ENCODE results near the gene NKAIN2.

DNA sequence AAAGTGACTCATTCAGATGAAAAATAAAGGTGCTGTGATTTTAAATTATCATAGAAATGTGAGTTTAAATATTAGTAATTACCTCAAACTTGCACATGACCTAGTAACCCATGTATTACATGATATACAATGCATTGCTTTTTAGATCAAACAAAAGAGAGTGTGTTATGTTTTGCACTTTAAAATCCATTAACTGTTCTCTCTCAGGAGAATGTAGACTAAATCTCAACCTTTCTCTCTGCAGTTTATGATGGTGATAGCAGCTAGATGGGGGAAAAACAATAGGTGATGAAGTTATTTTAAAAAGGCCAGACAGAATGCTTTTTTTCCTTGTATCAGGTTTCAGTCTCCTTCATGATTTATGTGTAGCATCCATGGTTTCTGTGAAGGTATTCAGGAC lies 754.2 kb downstream of the NKAIN2 start:
- TF ChIP-seq, protein P1, sequence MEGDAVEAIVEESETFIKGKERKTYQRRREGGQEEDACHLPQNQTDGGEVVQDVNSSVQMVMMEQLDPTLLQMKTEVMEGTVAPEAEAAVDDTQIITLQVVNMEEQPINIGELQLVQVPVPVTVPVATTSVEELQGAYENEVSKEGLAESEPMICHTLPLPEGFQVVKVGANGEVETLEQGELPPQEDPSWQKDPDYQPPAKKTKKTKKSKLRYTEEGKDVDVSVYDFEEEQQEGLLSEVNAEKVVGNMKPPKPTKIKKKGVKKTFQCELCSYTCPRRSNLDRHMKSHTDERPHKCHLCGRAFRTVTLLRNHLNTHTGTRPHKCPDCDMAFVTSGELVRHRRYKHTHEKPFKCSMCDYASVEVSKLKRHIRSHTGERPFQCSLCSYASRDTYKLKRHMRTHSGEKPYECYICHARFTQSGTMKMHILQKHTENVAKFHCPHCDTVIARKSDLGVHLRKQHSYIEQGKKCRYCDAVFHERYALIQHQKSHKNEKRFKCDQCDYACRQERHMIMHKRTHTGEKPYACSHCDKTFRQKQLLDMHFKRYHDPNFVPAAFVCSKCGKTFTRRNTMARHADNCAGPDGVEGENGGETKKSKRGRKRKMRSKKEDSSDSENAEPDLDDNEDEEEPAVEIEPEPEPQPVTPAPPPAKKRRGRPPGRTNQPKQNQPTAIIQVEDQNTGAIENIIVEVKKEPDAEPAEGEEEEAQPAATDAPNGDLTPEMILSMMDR (IDR thresholded peaks at IDR 0.05; ENCODE audit: insufficient read depth, low read length, poor library complexity, severe bottlenecking), result no peak
- TF ChIP-seq EZH2phosphoT487 (conservative IDR thresholded peaks at IDR 0.05; ENCODE audit: low read length), result no peak
